Panc1 (cell line): ENCODE data around the gene NSL1. TPM values are rescaled to one million over a fixed set of nuclear protein-coding genes. Genes with fewer than 3 reads are reported as not detected.

ENCODE experiments used
- ATAC-seq: fragments of 200-7000 bp; cut with Tn5 transposase; 2 replicates; pipeline ENCODE4 v1.9.1; 2020; ENCODE audit warnings: mild to moderate bottlenecking, moderate library complexity
- BruUV-seq: library from RNA; stranded (reverse); fragments of 400-500 nt; replicated peaks from 2 replicates; lab custom pipeline; 2021; lab: Mats Ljungman, UMichigan
- CTCF ChIA-PET: fragments of 300-600 bp; sonication (Branson Sonifier 250); formaldehyde crosslinking; loops from one replicate; lab custom pipeline; 2022; ENCODE audit warnings: antibody characterized with exemption; lab: Charles Lee
- POLR2A ChIA-PET: fragments of 300-600 bp; sonication (Branson Sonifier 250); formaldehyde crosslinking; loops from one replicate; lab custom pipeline; 2022; ENCODE audit warnings: antibody characterized with exemption; lab: Charles Lee
- DNase-seq: peaks from one replicate; pipeline ENCODE4 v3.0.0-alpha.2; 2010; ENCODE audit warnings: low read depth, low spot score
- H3K27ac ChIP-seq: 2 replicates; pipeline ENCODE4 v1.5.1; 2011; ENCODE audit warnings: mild to moderate bottlenecking, low read length, inconsistent platforms
- H3K27me3 ChIP-seq: fragments of 200-500 bp; sonication (Bioruptor generic); 2 replicates; pipeline ENCODE4 v1.6.0; 2014; ENCODE audit warnings: low read length, inconsistent platforms; ENCODE audit not compliant: control insufficient read depth, insufficient read depth
- H3K36me3 ChIP-seq: fragments of 200-500 bp; sonication (Bioruptor generic); 2 replicates; pipeline ENCODE4 v1.5.1; 2014; ENCODE audit warnings: inconsistent platforms, mild to moderate bottlenecking, low read length, moderate library complexity; ENCODE audit not compliant: control insufficient read depth, insufficient read depth
- H3K4me1 ChIP-seq: 2 replicates; pipeline ENCODE4 v1.5.1; 2011; ENCODE audit warnings: inconsistent platforms, mild to moderate bottlenecking, low read length, moderate library complexity; ENCODE audit not compliant: control insufficient read depth, insufficient read depth
- H3K4me3 ChIP-seq, 2 experiments: 2 replicates each; pipeline ENCODE4 v1.5.1; 2011 to 2012; ENCODE audit warnings: low read depth in 2 of 2, low read length in 2 of 2, mild to moderate bottlenecking in 2 of 2, inconsistent platforms in 1 of 2, moderate library complexity in 1 of 2
- H3K9me3 ChIP-seq: fragments of 200-500 bp; sonication (Bioruptor generic); 2 replicates; pipeline ENCODE4 v1.5.1; 2014; ENCODE audit warnings: low read depth, mild to moderate bottlenecking, inconsistent platforms, low read length, moderate library complexity; ENCODE audit not compliant: control insufficient read depth, insufficient read depth
- CTCF ChIP-seq: fragments of 450-650 bp; IDR thresholded peaks from 2 replicates; pipeline ENCODE4 v1.5.1; 2017; ENCODE audit warnings: mild to moderate bottlenecking
- POLR2AphosphoS5 ChIP-seq: IDR thresholded peaks from 2 replicates; pipeline ENCODE4 v1.6.1; 2012; ENCODE audit warnings: mild to moderate bottlenecking, low read depth, low read length, moderate library complexity
- SIN3A ChIP-seq: IDR thresholded peaks from 2 replicates; pipeline ENCODE4 v1.6.1; 2012; ENCODE audit warnings: low read depth, mild to moderate bottlenecking, low read length, moderate library complexity, borderline replicate concordance; ENCODE audit not compliant: insufficient read depth
- TCF7L2 ChIP-seq: IDR thresholded peaks from 2 replicates; pipeline ENCODE4 v1.6.1; 2011; ENCODE audit warnings: mild to moderate bottlenecking, low read depth, low read length, inconsistent platforms
- in situ Hi-C: cut with HindIII; loops from 2 replicates; pipeline ENCODE4 v1.10.0; 2016; ENCODE audit warnings: low sequenced_read_pairs, low pct_unique_long_range_greater_than_20kb
- intact Hi-C: fragments of 100-400 bp; cut with micrococcal nuclease; formaldehyde crosslinking; loops from one replicate; pipeline ENCODE4 v1.10.0; 2022; ENCODE audit not compliant: unreplicated experiment
- total RNA-seq: library from RNA; stranded (reverse); gene quantifications from one replicate; pipeline ENCODE4 v1.2.1, GENCODE V29; 2021; ENCODE audit not compliant: unreplicated experiment
- TF ChIP-seq, protein P1 (sequence below), 2 experiments: IDR thresholded peaks; 2 replicates each; pipeline ENCODE4 v1.6.1; 2011 to 2012; ENCODE audit warnings: low read depth in 2 of 2, control low read depth in 1 of 2, low read length in 1 of 2, mild to moderate bottlenecking in 1 of 2, moderate library complexity in 1 of 2; ENCODE audit not compliant: insufficient read depth in 1 of 2

The NSL1 gene
- total RNA-seq, 1 experiment from 2014 or later, result 21.8 TPM

DNA sequence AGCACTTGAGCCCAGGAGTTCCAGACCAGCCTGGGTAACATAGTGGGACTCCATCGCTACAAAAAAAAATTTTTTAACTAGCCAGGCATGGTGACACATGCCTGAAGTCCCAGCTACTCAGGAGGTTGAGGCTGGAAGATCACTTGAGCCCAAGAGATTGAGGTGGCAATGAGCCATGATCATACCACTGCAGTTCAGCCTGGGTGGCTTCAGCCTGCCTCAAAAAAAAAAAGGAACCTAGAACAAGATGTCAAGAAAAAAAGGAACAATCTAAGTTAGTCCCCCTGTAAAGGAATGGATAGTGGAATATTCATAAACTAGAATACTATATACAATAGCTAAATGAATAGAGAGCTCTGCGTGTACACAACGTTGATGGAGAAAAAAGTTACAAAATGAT, 14.4 kb downstream of the NSL1 start:
- TF ChIP-seq, protein P1, sequence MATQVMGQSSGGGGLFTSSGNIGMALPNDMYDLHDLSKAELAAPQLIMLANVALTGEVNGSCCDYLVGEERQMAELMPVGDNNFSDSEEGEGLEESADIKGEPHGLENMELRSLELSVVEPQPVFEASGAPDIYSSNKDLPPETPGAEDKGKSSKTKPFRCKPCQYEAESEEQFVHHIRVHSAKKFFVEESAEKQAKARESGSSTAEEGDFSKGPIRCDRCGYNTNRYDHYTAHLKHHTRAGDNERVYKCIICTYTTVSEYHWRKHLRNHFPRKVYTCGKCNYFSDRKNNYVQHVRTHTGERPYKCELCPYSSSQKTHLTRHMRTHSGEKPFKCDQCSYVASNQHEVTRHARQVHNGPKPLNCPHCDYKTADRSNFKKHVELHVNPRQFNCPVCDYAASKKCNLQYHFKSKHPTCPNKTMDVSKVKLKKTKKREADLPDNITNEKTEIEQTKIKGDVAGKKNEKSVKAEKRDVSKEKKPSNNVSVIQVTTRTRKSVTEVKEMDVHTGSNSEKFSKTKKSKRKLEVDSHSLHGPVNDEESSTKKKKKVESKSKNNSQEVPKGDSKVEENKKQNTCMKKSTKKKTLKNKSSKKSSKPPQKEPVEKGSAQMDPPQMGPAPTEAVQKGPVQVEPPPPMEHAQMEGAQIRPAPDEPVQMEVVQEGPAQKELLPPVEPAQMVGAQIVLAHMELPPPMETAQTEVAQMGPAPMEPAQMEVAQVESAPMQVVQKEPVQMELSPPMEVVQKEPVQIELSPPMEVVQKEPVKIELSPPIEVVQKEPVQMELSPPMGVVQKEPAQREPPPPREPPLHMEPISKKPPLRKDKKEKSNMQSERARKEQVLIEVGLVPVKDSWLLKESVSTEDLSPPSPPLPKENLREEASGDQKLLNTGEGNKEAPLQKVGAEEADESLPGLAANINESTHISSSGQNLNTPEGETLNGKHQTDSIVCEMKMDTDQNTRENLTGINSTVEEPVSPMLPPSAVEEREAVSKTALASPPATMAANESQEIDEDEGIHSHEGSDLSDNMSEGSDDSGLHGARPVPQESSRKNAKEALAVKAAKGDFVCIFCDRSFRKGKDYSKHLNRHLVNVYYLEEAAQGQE (IDR thresholded peaks at IDR 0.05; ENCODE audit: insufficient read depth in 1 of 2, low read depth in 2 of 2, low read length in 1 of 2), result no peak
- TF ChIP-seq SIN3A (no peak), TCF7L2 (no peak), CTCF (no peak), POLR2AphosphoS5 (no peak)
- Histone ChIP-seq H3K4me1 (no peaks in the 10 kb centered on the region), H3K27ac (no peak overlapping the region), H3K27me3 (no peaks in the 10 kb centered on the region), H3K4me3 (no peak overlapping the region), H3K9me3 (no peaks in the 10 kb centered on the region), H3K36me3 (peaks cover 5% of the 10 kb centered on the region; the same call in 1 of the 2 replicates)
- in situ Hi-C loops, result no loop called here
- intact Hi-C loops, result no loop called here
- CTCF ChIA-PET, result interaction anchor here (0.6 to 0.9 kb wide), 2 partner anchors 15 to 112 kb away, joined by 3 to 5 read pairs; no protein-coding TSS in a partner anchor
- no TSS peak for BruUV-seq
- ATAC-seq, result no peak
- POLR2A ChIA-PET, result no interaction called here
- no peak for DNase-seq

- BruUV-seq, result no TSS peak
- Histone ChIP-seq H3K36me3 (no peaks in the 10 kb centered on the region), H3K27ac (no peak overlapping the region), H3K4me1 (no peaks in the 10 kb centered on the region), H3K4me3 (no peak overlapping the region), H3K27me3 (no peaks in the 10 kb centered on the region), H3K9me3 (no peaks in the 10 kb centered on the region)
- TF ChIP-seq POLR2AphosphoS5 (no peak), TCF7L2 (no peak), SIN3A (no peak), CTCF (no peak)
- TF ChIP-seq, protein P1 (IDR thresholded peaks at IDR 0.05; ENCODE audit: insufficient read depth in 1 of 2, low read depth in 2 of 2, low read length in 1 of 2), result no peak
- in situ Hi-C loops, result no loop called here
- POLR2A ChIA-PET, result no interaction called here
- no peak for ATAC-seq
- DNase-seq, result no peak
- intact Hi-C loops, result no loop called here
- CTCF ChIA-PET, result no interaction called here
Measured at GRCh38 chr1:212775241-212775640, 16.3 kb downstream of the NSL1 start.
